ENCODE measurements around the gene MKNK1.

The MKNK1 gene

GRCh38 chr1:46595127-46595526, 8.9 kb downstream of the MKNK1 start:
- DNase-seq, result peak; percentile 56

GRCh38 chr1:46594063-46594462, 10.0 kb downstream of the MKNK1 start:
- DNase-seq, result no peak

- DNase-seq, result no peak
Measured at GRCh38 chr1:46592823-46593222, 11.2 kb downstream of the MKNK1 start.

- no peak for DNase-seq
Measured at GRCh38 chr1:46589529-46589928, 14.5 kb downstream of the MKNK1 start.

- DNase-seq, result no peak
Measured at GRCh38 chr1:46587069-46587468, 17.0 kb downstream of the MKNK1 start.

- DNase-seq, result no peak
Measured at GRCh38 chr1:46585312-46585938, 18.6 kb downstream of the MKNK1 start.

- DNase-seq, result no peak
Measured at GRCh38 chr1:46583494-46583893, 20.6 kb downstream of the MKNK1 start.

- no peak for DNase-seq
Measured at GRCh38 chr1:46582972-46583371, 21.1 kb downstream of the MKNK1 start.

GRCh38 chr1:46581681-46582455, 22.2 kb downstream of the MKNK1 start:
- DNase-seq, result no peak

- peak; percentile 6 for DNase-seq
Measured at GRCh38 chr1:46580140-46580903, 23.7 kb downstream of the MKNK1 start.

GRCh38 chr1:46577671-46578070, 26.4 kb downstream of the MKNK1 start:
- DNase-seq, result no peak

- DNase-seq, result no peak
Measured at GRCh38 chr1:46576596-46576995, 27.5 kb downstream of the MKNK1 start.

- no peak for DNase-seq
Measured at GRCh38 chr1:46575778-46576177, 28.3 kb downstream of the MKNK1 start.

- DNase-seq, result no peak
Measured at GRCh38 chr1:46575300-46575699, 28.8 kb downstream of the MKNK1 start.

GRCh38 chr1:46571691-46572225, 32.3 kb downstream of the MKNK1 start:
- DNase-seq, result no peak

GRCh38 chr1:46569884-46570725, 34.0 kb downstream of the MKNK1 start:
- DNase-seq, result no peak

GRCh38 chr1:46569116-46569515, 35.0 kb downstream of the MKNK1 start:
- DNase-seq, result no peak

GRCh38 chr1:46568461-46568891, 35.6 kb downstream of the MKNK1 start:
- no peak for DNase-seq

- no peak for DNase-seq
Measured at GRCh38 chr1:46563341-46563740, 40.7 kb downstream of the MKNK1 start.

GRCh38 chr1:46562498-46562897, 41.6 kb downstream of the MKNK1 start:
- DNase-seq, result no peak

GRCh38 chr1:46558966-46559365, 45.1 kb downstream of the MKNK1 start:
- DNase-seq, result no peak

GRCh38 chr1:46558141-46558963, 45.7 kb downstream of the MKNK1 start:
- no peak for DNase-seq
